H9 (cell line): ENCODE measurements around the gene IMMP2L. TPM values are rescaled to one million over a fixed set of nuclear protein-coding genes. Genes with fewer than 3 reads are reported as not detected.

Experiments used
- DNase-seq: peaks from one replicate; pipeline ENCODE4 v3.0.0-alpha.2; 2017
- H2AFZ ChIP-seq: one replicate; pipeline ENCODE4 v1.6.1; 2013; ENCODE audit warnings: mild to moderate bottlenecking, low read length, control low read depth, moderate library complexity
- H2AK5ac ChIP-seq: 2 replicates; pipeline ENCODE4 v1.6.1; 2013; ENCODE audit warnings: low read length, control low read depth, mixed read lengths; ENCODE audit not compliant: insufficient read length
- H2BK120ac ChIP-seq: one replicate; pipeline ENCODE4 v1.6.1; 2013; ENCODE audit warnings: low read depth, mild to moderate bottlenecking, low read length, control low read depth, inconsistent platforms; ENCODE audit not compliant: poor library complexity, severe bottlenecking
- H2BK12ac ChIP-seq: 2 replicates; pipeline ENCODE4 v1.6.1; 2013; ENCODE audit warnings: low read length, control low read depth, mixed read lengths, low read depth; ENCODE audit not compliant: insufficient read length
- H2BK15ac ChIP-seq: 2 replicates; pipeline ENCODE4 v1.6.1; 2013; ENCODE audit warnings: low read depth, low read length, control low read depth
- H2BK20ac ChIP-seq: one replicate; pipeline ENCODE4 v1.6.1; 2013; ENCODE audit warnings: low read depth, mild to moderate bottlenecking, low read length, control low read depth, inconsistent platforms; ENCODE audit not compliant: poor library complexity, severe bottlenecking
- H2BK5ac ChIP-seq: 2 replicates; pipeline ENCODE4 v1.6.1; 2013; ENCODE audit warnings: low read length, control low read depth, mixed read lengths; ENCODE audit not compliant: insufficient read length
- H3K14ac ChIP-seq: 2 replicates; pipeline ENCODE4 v1.6.1; 2013; ENCODE audit warnings: low read length, control low read depth; ENCODE audit not compliant: insufficient read depth
- H3K18ac ChIP-seq: 2 replicates; pipeline ENCODE4 v1.6.1; 2013; ENCODE audit warnings: low read depth, mild to moderate bottlenecking, mixed read lengths, low read length, control low read depth; ENCODE audit not compliant: insufficient read length
- H3K23ac ChIP-seq: 2 replicates; pipeline ENCODE4 v1.6.1; 2013; ENCODE audit warnings: low read length, control low read depth, mixed read lengths, low read depth; ENCODE audit not compliant: insufficient read length
- H3K23me2 ChIP-seq: 2 replicates; pipeline ENCODE4 v1.6.1; 2013; ENCODE audit warnings: low read depth, mild to moderate bottlenecking, mixed read lengths, low read length, control low read depth; ENCODE audit not compliant: insufficient read length, poor library complexity, severe bottlenecking
- H3K27ac ChIP-seq: 2 replicates; pipeline ENCODE4 v1.5.1; 2013; ENCODE audit warnings: low read length, control low read depth, mixed read lengths, low read depth; ENCODE audit not compliant: insufficient read length
- H3K27me3 ChIP-seq: 2 replicates; pipeline ENCODE4 v1.6.1; 2013; ENCODE audit warnings: low read length, control low read depth, inconsistent platforms; ENCODE audit not compliant: insufficient read depth
- H3K4ac ChIP-seq: 2 replicates; pipeline ENCODE4 v1.6.1; 2013; ENCODE audit warnings: low read depth, mild to moderate bottlenecking, control low read depth, inconsistent platforms, low read length, moderate library complexity
- H3K4me1 ChIP-seq: 2 replicates; pipeline ENCODE4 v1.6.1; 2013; ENCODE audit warnings: low read length, control low read depth, inconsistent platforms; ENCODE audit not compliant: insufficient read depth
- H3K4me2 ChIP-seq: 2 replicates; pipeline ENCODE4 v1.6.1; 2013; ENCODE audit warnings: low read length, control low read depth, mixed read lengths; ENCODE audit not compliant: insufficient read length, insufficient read depth
- H3K56ac ChIP-seq: 2 replicates; pipeline ENCODE4 v1.6.1; 2013; ENCODE audit warnings: low read depth, mild to moderate bottlenecking, mixed read lengths, low read length, control low read depth; ENCODE audit not compliant: insufficient read length
- H3K79me1 ChIP-seq: 2 replicates; pipeline ENCODE4 v1.6.1; 2013; ENCODE audit warnings: low read depth, mild to moderate bottlenecking, moderate library complexity, low read length, control low read depth, inconsistent platforms; ENCODE audit not compliant: insufficient read depth, poor library complexity, severe bottlenecking
- H3K79me2 ChIP-seq: 2 replicates; pipeline ENCODE4 v1.6.1; 2013; ENCODE audit warnings: low read length, control low read depth, inconsistent platforms; ENCODE audit not compliant: insufficient read depth
- H3K9ac ChIP-seq: 2 replicates; pipeline ENCODE4 v1.6.1; 2013; ENCODE audit warnings: low read length, control low read depth, mixed read lengths; ENCODE audit not compliant: insufficient read length; ENCODE audit errors: extremely low read depth
- H3K9me3 ChIP-seq: one replicate; pipeline ENCODE4 v1.6.1; 2013; ENCODE audit warnings: low read depth, low read length, inconsistent platforms; ENCODE audit not compliant: control insufficient read depth
- H3T11ph ChIP-seq: one replicate; pipeline ENCODE4 v1.6.1; 2013; ENCODE audit warnings: mild to moderate bottlenecking, low read length, control low read depth, inconsistent platforms
- H4K20me1 ChIP-seq: one replicate; pipeline ENCODE4 v1.6.1; 2013; ENCODE audit not compliant: control insufficient read depth, insufficient read length, insufficient read depth
- H4K5ac ChIP-seq: 2 replicates; pipeline ENCODE4 v1.6.1; 2013; ENCODE audit warnings: low read depth, mild to moderate bottlenecking, mixed read lengths, low read length, control low read depth; ENCODE audit not compliant: insufficient read length
- H4K8ac ChIP-seq: replicated peaks from 2 replicates; pipeline ENCODE4 v1.6.1; 2013; ENCODE audit warnings: low read length, control low read depth, mixed read lengths, low read depth; ENCODE audit not compliant: insufficient read length
- H4K91ac ChIP-seq: 2 replicates; pipeline ENCODE4 v1.6.1; 2013; ENCODE audit warnings: low read depth, mild to moderate bottlenecking, moderate library complexity, mixed read lengths, low read length, control low read depth; ENCODE audit not compliant: insufficient read length
- H3K27ac Mint-ChIP-seq, 3 experiments: 2 replicates in 2 of 3; 3 replicates in 1 of 3; pipeline ENCODE4 v1.8.0; 2020 to 2021; ENCODE audit warnings: mixed read lengths in 3 of 3, mild to moderate bottlenecking in 1 of 3, moderate library complexity in 1 of 3
- H3K27me3 Mint-ChIP-seq: 2 replicates; pipeline ENCODE4 v1.8.0; 2021; ENCODE audit warnings: low read depth, mild to moderate bottlenecking, moderate library complexity, mixed read lengths
- H3K36me3 Mint-ChIP-seq, 3 experiments: 2 replicates in 2 of 3; 3 replicates in 1 of 3; pipeline ENCODE4 v1.8.0; 2020 to 2021; ENCODE audit warnings: low read depth in 3 of 3, mixed read lengths in 3 of 3; ENCODE audit not compliant: insufficient read depth in 1 of 3
- H3K4me1 Mint-ChIP-seq, 2 experiments: 2 replicates each; pipeline ENCODE4 v1.8.0; 2020; ENCODE audit warnings: mixed read lengths in 2 of 2
- H3K4me3 Mint-ChIP-seq, 2 experiments: 2 replicates in 1 of 2; 3 replicates in 1 of 2; pipeline ENCODE4 v1.8.0; 2020 to 2021; ENCODE audit warnings: mild to moderate bottlenecking in 2 of 2, mixed read lengths in 2 of 2, moderate library complexity in 1 of 2
- H3K9me3 Mint-ChIP-seq, 2 experiments: 2 replicates in 1 of 2; 3 replicates in 1 of 2; pipeline ENCODE4 v1.8.0; 2020; ENCODE audit warnings: mild to moderate bottlenecking in 2 of 2, mixed read lengths in 2 of 2, moderate library complexity in 1 of 2
- WGBS: extraction: QIAGEN DNeasy Blood & Tissue Kit; methylation state at CpG from one replicate; pipeline ENCODE4 v1.1.7; 2013; ENCODE audit warnings: missing lambda C conversion rate, low lambda C conversion rate, mixed read lengths; ENCODE audit not compliant: insufficient read length; ENCODE audit errors: extremely low coverage; 5-methylcytosine and 5-hydroxymethylcytosine counted together
- total RNA-seq: library from RNA; stranded (reverse); gene quantifications from 2 replicates; pipeline ENCODE4 v1.2.1, GENCODE V29; 2021
- TF ChIP-seq, protein P1 (sequence below): fragments of 200-600 bp; sonication (generic); conservative IDR thresholded peaks from 3 replicates; pipeline ENCODE4 v1.8.0; 2021; ENCODE audit warnings: antibody characterized with exemption, mild to moderate bottlenecking

The IMMP2L gene
- total RNA-seq, 1 experiment from 2014 or later: 14.7 TPM

DNA sequence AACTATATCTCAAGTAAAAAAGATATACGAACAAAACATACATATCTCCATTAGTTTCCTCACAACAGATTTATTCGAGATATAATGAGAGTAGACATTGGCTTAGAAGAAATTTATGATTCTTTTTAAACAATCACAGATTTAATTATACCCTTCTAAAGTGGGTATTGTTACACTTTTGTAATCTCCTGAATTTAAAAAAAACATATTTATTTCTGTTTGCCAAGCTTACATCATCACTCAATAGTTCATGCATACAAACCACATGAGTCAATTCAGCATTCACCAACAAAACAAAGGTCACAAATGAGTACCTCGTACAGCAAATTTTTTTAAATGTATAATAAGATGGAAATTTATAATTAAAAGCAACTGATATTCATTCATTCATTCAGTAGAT lies 453.8 kb downstream of the IMMP2L start:
- Histone ChIP-seq H3K23me2 (no peaks in the 10 kb centered on the region), H2BK20ac (no peak overlapping the region), H3K23ac (no peak overlapping the region), H3K79me1 (no peaks in the 10 kb centered on the region), H3K9ac (no peak overlapping the region), H3K4me2 (no peak overlapping the region), H3T11ph (no peak overlapping the region), H3K9me3 (no peaks in the 10 kb centered on the region), H3K27ac (no peak overlapping the region), H4K8ac (no peak overlapping the region), H2AFZ (no peak overlapping the region), H4K5ac (no peak overlapping the region), H2BK12ac (no peak overlapping the region), H3K4ac (no peak overlapping the region), H4K20me1 (no peaks in the 10 kb centered on the region), H3K14ac (no peak overlapping the region), H3K4me1 (no peaks in the 10 kb centered on the region; the same call in 1 of the 2 replicates), H4K91ac (no peak overlapping the region), H2BK5ac (no peak overlapping the region), H3K79me2 (no peaks in the 10 kb centered on the region), H3K27me3 (no peaks in the 10 kb centered on the region), H2AK5ac (no peak overlapping the region), H3K18ac (no peak overlapping the region), H2BK15ac (no peak overlapping the region), H3K56ac (no peak overlapping the region), H2BK120ac (no peak overlapping the region)
- no peak overlapping the region for H3K27ac Mint-ChIP-seq
- no peaks in the 10 kb centered on the region; a peak in 1 of 7 replicates for H3K36me3 Mint-ChIP-seq
- no CpG with 5 or more reads among the region's 3 CpGs for WGBS
- DNase-seq: no peak
- TF ChIP-seq, protein P1, sequence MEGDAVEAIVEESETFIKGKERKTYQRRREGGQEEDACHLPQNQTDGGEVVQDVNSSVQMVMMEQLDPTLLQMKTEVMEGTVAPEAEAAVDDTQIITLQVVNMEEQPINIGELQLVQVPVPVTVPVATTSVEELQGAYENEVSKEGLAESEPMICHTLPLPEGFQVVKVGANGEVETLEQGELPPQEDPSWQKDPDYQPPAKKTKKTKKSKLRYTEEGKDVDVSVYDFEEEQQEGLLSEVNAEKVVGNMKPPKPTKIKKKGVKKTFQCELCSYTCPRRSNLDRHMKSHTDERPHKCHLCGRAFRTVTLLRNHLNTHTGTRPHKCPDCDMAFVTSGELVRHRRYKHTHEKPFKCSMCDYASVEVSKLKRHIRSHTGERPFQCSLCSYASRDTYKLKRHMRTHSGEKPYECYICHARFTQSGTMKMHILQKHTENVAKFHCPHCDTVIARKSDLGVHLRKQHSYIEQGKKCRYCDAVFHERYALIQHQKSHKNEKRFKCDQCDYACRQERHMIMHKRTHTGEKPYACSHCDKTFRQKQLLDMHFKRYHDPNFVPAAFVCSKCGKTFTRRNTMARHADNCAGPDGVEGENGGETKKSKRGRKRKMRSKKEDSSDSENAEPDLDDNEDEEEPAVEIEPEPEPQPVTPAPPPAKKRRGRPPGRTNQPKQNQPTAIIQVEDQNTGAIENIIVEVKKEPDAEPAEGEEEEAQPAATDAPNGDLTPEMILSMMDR: no peak
- H3K9me3 Mint-ChIP-seq: no peaks in the 10 kb centered on the region
- H3K4me1 Mint-ChIP-seq: peaks cover 24 to 27% of the 10 kb centered on the region in 2 experiments
- H3K4me3 Mint-ChIP-seq: no peak overlapping the region
- no peaks in the 10 kb centered on the region for H3K27me3 Mint-ChIP-seq
